H4 (cell line): Measurements from ENCODE around the gene SYNDIG1L. TPM values are rescaled to one million over a fixed set of nuclear protein-coding genes. Genes with fewer than 3 reads are reported as not detected.
"Not testable (repeated sequence)": the region's sequence is repeated elsewhere in the genome, so short reads cannot be mapped to it uniquely, and the experiment has no call there.

Experiments used
- DNase-seq: peaks from one replicate; pipeline ENCODE4 v3.0.0-alpha.2; 2015; ENCODE audit warnings: low spot score
- total RNA-seq: library from RNA; depleted of rRNA; stranded (reverse); fragments of >200 nt; shearing (Covaris generic); gene quantifications from 2 replicates; pipeline ENCODE4 v1.2.3, GENCODE V29; 2014

The SYNDIG1L gene
- total RNA-seq, 1 experiment from 2014 or later = not detected

DNA sequence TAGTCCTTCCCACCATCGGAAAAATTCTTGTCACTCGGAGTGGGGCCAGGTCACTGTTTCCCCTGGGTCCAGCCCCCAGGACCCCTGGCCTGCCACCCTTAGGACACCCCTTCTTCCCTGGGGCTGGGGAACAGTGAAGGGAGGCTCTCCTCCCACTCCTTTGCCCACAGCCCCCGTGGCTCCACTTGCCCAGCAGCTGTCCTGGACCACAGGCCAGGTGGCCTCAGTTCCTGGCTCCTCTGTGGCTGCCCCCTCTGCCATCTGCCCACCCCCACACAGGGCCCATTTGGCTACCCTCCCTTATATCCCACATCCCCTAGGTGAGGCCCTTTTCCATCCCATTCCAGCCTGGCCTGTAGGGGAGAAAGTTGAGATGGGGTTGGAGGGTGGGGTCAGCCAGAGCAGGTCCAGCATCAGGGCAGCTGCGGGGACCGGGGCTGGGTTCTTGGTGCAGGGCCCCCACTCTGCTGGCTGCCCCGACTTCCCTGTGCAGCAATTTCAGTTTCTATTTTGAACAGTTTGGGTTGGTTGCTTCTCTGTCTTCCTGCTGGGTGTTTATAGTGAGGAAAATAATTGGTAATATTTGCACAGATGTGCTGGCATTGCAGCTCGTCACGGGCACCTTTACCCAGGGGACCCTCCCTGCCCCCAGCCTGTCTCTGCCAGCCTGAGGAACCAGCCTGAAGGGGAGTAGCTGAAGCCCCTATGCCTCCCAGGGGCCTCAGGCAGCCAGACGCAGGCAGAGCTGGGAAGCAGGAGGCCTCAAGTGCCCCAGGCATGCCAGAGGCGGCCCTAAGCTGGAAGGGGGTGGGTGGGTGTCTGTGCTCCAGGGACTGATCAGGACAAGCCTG is 23.4 kb downstream of the SYNDIG1L start:
- DNase-seq = no peak

DNA sequence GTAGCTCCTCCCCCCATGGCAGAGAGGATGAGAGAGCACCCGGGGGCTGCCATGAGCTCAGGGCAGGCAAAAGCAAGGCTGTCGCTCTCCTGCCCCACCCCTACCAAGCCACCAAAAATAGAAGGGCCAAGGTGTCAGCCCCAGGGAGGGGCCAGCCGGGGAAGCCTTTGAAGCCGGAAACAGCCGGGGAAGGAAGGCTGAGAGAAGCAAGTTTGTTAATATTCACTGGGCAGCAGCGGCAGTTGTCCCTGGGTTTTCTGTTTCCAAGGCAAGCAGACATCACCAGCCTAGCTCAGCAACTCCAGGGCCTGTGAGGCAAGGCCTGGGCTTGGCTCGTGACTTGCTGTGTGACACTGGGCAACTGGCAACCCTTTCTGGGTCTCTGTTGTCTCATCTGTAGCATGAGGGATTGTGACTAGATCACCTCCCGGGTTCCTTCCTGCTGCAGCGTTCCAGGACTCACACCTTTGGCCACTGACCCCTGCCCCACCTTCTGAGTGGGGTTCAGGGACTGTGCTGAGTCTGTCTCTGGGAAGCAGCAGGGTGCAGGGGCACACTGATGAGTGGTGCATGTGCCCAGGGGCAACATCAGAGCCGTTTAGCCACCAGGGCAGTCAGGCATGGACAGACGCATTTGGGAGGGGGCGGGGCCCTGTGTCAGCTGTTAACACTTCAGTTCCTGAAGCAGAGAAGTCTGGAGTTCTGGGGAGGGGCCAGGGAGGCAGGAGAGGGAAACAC is 24.3 kb downstream of the SYNDIG1L start:
- DNase-seq = no peak

DNA sequence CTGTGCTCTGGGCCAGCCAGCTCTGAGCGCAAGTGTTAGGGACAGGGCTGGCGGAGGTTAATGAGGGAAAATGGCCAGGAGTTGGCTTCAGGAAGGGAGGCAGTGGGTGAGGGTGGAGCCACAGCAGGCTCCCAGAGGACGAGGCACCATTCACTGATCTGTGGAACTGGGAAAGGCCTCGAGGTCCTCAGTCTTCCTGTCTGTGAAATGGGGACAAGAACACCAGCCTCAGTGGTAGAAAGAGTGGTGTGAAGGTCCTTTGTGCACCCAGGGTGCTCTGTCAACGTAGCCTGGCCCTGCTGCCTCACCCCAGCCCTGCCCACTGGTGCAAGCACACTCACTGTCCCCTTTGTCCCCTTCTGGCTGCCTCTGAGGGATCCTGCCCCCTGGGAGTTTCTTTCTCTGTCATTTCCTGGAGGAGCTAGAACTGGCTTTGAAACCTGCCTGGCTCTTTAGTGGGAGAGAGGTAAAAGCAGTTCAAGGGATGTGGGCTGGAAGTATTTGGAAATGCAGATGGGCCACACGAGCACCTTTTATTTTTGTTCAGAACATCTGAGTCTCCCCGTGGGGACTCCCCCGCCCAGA is 25.0 kb downstream of the SYNDIG1L start:
- no peak for DNase-seq

DNA sequence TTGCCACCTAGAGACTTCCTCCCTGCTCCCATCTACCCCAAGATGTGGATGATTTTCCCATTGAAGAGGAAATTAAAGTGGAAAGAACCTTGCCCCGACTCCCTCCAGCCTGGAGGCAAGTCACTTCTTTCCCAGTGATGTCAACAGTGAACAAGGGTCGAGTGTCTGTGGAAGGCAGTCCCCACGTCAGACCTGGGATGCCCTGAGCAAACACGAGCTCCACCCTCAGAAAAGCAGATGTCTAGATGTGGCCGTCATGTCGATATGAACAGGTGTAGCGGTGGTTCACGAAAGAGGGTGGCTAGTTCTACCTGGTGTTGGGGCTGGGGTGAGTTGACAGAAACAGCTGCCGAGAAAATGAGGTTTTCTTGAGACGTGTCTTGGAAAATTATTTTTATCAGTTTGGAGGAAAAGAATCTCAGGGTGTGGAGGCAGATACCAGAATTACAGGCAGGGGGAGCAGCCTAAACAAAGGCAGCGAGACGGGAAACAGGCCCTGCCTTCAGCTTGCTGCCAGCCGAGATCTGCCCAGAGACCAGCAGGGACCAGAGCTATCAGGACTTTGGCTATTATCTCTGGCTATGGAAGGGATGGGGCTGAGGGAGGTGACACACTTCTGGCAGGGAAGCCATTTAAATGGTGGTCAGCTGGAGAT is 25.9 kb downstream of the SYNDIG1L start:
- no peak for DNase-seq

DNA sequence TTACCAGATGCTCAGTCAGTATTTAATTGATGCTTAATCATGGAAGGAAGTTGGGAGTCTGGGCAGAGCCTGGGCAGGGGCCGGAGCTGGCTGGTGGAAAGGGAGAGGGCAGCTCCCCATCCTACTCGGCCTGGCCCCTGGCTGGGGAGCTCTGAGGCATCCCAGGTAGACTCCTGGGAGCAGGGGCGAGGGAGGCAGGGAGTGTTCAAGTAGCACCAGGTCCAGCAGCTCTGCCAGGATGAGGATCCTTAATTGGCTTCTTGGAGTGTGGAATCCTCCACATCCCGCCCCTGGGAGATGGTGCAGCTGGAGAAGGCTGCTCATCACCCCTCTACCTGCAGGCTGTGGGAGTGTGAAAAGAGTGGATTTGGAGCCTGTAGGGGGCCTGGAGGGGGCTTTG is 30.9 kb downstream of the SYNDIG1L start:
- no peak for DNase-seq

DNA sequence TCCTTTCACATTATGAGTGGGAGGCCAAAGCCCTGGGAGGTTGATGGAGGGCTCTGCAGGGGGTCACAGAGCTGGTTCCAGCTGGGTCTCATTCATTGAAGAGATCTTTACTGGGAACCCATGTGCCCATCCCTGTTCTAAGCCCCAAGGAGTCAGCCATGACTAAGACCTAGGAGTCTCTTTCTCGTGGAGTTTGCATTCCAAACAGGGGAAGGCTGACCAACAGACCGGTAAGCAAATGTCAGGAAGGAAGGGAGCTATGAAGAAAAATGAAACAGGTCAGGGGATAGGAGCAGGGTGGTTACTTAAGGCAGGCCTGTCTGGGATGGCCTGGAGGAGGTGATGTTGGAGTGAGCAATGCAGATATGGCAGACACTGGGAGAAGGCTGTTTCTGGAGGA is 31.5 kb downstream of the SYNDIG1L start:
- no peak for DNase-seq

DNA sequence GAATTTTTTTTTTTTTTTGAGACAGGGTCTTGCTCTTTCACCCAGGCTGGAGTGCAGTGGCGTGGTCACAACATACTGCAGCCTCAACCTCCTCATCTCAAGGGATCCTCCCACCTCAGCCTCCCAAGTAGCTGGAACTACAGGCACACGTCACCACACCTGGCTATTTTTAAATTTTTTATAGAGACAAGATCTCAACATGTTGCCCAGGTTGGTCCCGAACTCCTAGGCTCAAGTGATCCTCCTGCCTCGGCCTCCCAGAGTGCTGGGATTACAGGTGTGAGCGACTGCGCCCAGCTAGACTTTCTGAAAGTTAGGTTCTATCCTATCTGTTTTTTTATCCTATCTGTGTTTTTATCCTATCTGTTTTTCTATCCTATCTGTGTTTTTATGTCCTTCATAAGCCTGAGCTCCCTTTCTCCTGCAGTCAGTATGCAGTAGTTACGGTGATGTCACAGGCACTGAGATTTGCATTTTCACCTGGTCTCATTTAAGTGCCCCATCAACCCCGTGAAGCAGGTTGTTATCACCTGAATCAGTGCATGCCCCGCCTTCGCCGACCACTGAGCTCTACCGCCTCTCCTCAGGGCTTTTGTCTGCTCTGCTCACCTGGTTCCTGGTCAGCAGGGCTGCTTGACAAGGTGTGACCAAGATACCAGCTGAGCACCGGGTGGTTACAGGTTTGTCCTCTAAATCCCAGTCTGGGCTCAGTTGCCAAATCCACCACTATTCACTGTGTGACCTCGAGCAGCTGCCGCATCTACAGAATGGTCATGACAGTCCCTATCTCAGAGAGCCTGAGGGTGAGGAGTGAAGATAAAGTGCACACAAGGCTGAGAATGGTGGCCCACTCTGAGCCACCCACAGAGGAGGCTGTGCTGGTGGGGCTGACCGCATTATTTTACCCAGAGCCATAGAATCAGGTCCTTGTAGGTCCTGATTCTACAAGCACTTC is 33.1 kb downstream of the SYNDIG1L start:
- DNase-seq = no peak

DNA sequence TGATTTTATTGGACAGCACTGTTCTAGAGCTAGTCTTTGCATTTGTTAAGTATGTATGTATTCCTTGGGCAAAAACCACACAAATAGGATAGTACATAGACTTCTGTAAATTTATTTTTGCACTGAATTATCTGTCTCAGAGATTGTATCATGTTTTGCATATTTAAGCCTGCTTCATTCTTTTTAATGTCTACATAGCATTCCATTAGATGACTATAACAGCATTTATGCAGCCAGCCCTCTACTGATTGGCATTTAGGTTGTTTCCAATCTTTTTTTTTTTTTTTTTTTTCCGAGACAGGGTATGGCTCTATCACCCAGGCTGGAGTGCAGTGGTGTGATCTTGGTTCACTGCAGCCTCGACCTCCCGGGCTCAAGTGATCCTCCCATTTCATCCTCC is 34.5 kb downstream of the SYNDIG1L start:
- DNase-seq = no peak

DNA sequence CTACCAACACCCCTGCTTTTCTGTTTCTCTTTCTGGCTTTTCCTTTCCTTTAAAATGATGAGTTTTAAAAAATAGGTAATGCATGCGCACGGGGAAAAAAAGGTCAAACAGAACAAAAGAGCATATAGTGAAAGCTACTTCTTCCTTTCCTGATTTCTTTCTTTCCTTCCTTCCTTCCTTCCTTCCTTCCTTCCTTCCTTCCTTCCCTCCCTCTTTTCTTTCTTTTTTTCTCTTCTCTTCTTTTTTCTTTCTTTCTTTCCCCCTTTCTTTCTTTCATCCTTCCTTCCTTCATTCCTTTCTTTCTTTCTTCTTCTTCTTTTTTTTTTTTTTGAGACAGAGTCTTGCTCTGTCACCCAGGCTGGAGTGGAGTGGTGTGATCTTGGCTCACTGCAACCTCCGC is 35.5 kb downstream of the SYNDIG1L start:
- not testable (repeated sequence) for DNase-seq

DNA sequence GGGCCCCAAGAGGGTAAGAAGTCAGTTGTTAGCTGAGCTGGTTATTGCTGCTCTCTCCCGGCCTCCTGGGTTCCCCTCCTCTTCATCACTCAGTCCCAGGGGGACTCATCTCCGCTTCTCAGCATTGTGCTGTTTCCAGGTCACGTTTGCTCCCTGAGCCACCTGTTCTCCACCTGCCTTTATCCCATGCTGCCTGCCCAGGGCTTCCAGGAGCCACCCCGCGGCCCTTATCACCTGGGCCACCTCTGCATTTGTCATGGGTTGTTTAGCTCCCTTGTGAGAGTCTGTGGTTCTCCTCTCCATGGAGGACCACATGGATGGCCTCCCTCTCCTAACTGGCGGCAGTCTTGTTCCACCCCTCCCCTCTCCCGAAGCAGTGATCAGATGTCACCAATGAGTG is 36.0 kb downstream of the SYNDIG1L start:
- no peak for DNase-seq

DNA sequence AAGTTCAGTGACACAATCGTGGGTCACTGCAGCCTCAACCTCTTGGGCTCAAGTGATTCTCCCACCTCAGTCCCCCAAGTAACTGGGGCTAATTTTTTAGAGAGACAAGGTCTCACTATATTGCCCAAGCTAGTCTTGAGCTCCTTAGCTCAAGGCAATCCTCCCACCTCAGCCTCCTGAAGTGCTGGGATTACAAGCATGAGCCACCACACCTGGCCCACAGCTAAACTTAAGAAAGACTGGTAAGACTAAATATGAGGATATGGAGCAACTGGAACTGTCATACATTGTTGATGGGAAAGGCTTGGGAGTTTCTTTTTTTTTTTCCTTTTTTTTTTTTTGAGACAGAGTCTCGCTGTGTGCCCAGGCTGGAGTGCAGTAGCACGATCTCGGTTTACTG is 43.8 kb downstream of the SYNDIG1L start:
- DNase-seq = no peak

DNA sequence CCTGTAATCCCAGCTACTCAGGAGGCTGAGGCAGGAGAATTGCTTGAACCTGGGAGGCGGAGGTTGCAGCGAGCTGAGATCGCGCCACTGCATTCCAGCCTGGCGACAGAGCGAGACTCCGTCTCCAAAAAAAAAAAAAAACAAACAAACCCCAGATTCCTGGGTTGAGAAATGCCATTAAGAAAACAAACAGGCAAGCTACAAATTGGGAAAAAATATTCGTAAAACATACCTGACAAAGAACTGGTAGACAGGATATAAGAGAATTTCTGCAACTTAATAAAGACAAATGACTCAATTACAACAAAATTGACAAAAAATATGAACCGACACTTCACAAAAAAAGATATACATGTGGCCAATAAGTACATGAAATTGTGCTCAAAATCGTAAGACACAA is 44.4 kb downstream of the SYNDIG1L start:
- not testable (repeated sequence) for DNase-seq

DNA sequence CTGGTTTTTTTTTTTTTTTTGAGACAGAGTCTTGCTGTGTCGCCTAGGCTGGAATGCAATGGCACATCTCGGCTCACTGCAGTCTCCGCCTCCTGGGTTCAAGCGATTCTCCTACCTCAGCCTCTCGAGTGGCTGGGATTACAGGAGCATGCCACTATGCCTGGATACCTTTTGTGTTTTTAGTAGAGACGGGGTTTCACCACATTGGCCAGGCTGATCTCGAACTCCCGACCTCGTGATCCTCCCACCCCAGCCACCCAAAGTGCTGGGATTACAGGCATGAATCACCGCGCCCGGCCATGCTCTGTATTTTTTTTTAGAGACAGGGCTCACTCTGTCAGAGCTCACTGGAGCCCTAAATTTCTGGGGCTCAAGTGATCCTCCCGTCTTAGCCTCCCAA is 45.2 kb downstream of the SYNDIG1L start:
- no peak for DNase-seq

DNA sequence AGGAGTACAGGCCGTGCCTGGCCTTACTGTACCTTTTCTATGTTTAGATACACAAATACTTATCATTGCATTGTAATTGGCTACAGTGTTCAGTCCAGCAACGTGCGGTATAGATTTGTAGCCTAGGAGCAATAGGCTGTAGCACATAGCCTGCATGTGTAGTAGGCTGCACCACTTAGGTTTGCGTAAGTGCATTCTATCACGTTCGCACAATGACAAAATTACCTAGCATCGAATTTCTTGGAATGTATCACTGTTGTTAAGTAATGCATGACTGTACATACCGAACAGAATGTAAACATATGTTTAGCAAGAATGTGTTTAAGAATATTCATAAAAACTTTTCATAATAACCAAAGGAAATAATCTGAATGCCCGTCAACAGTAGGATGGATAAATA is 45.8 kb downstream of the SYNDIG1L start:
- DNase-seq = no peak

DNA sequence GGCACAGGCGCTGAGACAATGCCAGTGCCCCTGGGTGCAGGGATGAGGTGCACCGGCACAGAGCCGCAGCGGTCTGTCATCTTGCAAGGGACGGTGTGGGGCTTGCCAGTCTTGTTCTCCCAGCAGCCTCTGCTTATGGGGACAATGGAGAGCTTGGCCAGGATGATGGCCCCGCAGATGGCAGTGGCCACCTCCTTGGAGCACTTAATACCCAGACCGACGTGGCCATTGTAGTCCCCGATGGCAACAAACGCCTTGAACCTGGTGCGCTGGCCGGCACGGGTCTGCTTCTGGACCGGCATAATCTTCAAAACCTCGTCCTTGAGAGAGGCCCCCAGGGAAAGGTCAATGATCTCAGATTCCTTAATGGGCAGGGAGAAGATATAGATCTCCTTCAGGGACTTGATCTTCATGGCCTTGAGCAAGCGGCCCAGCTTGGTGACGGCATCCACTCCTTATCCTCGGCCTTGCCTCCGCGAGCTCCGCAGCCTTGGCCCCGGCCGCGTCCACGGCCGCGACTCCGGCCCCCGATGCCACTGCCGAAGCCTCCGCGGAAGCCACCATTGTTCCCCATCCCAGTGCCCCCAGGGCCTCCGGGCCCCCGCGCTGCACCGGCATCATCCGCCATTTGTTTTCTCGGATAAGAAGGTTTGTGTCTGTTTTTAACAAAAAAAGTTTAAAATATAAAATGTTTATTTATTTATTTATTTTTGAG is 47.9 kb downstream of the SYNDIG1L start:
- no peak for DNase-seq

DNA sequence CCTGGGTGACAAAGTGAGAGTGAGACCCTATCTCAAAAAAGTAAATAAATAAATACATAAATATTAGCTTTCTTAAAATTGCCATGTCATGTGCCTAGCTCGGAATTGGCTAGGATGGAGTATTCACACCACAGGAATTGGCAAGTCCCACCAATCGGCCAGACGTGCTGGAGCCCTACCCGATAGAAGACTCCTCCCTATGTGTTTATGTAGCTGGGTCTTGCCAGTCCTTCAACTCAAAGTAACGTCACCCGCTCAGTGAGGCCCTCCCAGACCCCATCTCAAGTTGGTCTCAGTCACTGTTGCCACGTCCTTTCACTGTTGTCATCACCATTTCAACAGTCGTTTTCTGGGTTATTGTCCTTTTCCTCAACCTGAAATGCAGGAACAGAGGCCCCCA is 57.6 kb downstream of the SYNDIG1L start:
- no peak for DNase-seq

DNA sequence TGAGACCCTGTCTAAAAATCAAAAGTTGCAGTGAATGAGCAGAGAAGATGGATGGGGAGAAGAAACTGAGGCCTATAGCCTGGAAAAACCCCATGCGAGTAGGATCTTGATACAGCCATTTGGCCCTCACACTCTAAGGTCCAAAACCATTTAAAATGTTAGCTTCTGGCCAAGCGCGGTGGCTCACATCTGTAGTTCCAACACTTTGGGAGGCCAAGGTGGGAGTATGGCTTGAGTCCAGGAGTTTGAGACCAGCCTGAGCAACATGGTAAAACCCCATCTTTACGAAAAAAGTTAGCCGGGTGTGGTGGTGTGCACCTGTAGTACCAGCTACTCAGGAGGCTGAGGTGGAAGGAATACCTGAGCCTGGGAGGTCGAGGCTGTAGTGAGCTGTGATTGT is 58.0 kb downstream of the SYNDIG1L start:
- DNase-seq = no peak

DNA sequence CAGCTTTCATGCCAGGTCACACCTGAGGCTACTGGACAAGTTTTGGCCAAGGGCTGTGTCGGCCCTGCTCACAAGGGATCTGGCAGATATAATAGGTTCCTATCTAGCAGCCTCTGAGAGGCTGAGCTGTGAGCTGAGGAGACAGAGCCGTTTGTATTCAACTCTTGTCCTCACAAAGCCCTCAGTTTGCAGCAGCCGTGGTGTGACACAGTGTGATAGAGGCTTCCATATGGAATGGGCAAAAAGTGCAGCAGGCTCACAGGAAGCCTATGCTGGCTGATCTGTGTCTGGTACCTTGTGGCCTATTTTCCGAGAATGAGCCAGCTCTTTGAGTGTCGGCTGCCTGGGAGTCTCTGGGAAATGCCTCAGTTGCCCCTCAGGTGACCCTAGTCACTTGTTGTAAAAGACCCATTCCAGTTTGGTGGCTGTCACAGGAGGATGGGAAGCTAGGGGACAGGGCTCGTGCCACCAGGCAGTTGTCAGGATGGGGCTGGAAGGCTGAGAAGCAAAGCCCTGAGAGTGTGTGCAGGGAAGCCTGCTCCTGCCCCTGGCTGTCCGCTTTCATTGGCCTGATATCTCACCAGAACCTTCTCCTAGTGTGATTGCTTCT is 61.6 kb downstream of the SYNDIG1L start:
- DNase-seq = no peak

DNA sequence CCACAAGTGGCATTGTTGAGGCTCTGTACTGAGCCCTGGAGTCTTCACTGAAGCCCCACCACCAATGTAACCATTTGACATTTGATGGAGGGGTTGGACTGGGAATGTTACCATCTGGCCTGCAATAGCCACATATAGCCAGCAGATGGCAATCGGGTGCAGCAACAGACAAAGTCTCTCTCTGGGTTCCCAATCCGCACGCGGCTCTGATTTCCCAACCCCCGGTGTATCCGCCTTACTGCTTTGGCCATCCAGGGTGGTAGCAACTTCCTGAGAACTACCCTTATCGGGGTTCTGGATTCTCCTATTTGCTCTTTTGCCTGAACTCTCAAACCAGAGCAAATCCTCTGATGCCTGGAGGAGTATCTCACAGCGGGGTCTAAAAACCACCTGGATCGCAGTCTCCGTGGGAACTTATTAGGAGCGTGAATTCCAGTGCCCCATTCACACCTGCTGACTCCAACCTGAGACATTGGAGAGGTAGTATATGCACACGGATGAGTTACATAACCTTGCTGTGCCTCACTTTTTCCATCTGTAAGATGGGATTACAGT is 63.6 kb downstream of the SYNDIG1L start:
- DNase-seq = peak; percentile 68

DNA sequence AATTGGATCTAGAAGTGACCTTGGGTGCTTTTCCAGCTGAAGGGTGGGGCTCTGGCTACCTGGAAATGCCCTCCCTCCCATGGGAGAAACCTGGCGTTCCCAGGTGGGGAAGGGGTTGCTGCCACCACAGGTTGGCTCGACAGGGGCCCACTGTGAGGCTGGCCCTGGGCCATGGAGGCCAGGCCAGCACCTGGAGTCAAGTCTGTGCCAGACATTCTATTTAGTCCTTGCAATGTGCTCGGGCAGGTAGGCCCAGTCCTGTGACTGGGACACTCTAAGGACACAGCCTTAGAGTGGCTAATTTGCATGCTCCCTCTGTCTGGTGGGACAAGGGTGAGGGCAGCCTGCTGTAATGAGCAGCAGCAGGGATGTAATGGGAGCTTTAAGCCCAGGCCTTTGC is 65.8 kb downstream of the SYNDIG1L start:
- DNase-seq = no peak
